HL-60 (cell line): ENCODE measurements around the gene DNAJC24.

Experiments
- DNase-seq, 2 experiments: peaks; one replicate each; pipeline ENCODE4 v3.0.0-alpha.2; 2010 to 2020; ENCODE audit warnings: low read depth in 1 of 2, low spot score in 1 of 2
- H3K27ac ChIP-seq: fragments of 250-450 bp; sonication (Bioruptor Pico); replicated peaks from 2 replicates; pipeline ENCODE4 v1.5.1; 2020; ENCODE audit warnings: mild to moderate bottlenecking, moderate library complexity
- H3K27me3 ChIP-seq: fragments of 250-450 bp; sonication (Bioruptor Pico); 2 replicates; pipeline ENCODE4 v1.5.1; 2021; ENCODE audit warnings: mild to moderate bottlenecking, moderate library complexity; ENCODE audit not compliant: insufficient read depth, poor library complexity, severe bottlenecking
- H3K4me3 ChIP-seq: replicated peaks from 2 replicates; pipeline ENCODE4 v1.5.1; 2011; ENCODE audit warnings: mild to moderate bottlenecking, control low read depth, low read length; ENCODE audit not compliant: insufficient read depth
- CTCF ChIP-seq: IDR thresholded peaks from one replicate; pipeline ENCODE4 v1.5.1; 2011; ENCODE audit warnings: low read length, control low read depth, inconsistent platforms; ENCODE audit not compliant: insufficient read depth
- GABPA ChIP-seq: IDR thresholded peaks from 2 replicates; pipeline ENCODE4 v1.6.1; 2012; ENCODE audit warnings: low read depth
- POLR2AphosphoS5 ChIP-seq: IDR thresholded peaks from 2 replicates; pipeline ENCODE4 v1.6.1; 2012; ENCODE audit warnings: low read depth
- REST ChIP-seq: IDR thresholded peaks from 2 replicates; pipeline ENCODE4 v1.6.1; 2012; ENCODE audit warnings: low read depth; ENCODE audit not compliant: insufficient replicate concordance
- SPI1 ChIP-seq: IDR thresholded peaks from 2 replicates; pipeline ENCODE4 v1.6.1; 2012; ENCODE audit warnings: low read depth, mild to moderate bottlenecking, borderline replicate concordance

The DNAJC24 gene

GRCh38 chr11:31375879-31376278 lies 6.2 kb downstream of the DNAJC24 start:
- TF ChIP-seq REST = no peak
- TF ChIP-seq CTCF = no peak
- Histone ChIP-seq H3K27ac (no peak overlapping the region), H3K27me3 (no peaks in the 10 kb centered on the region), H3K4me3 (no peak overlapping the region)
- DNase-seq = no peak

GRCh38 chr11:31383116-31383515 lies 13.5 kb downstream of the DNAJC24 start:
- TF ChIP-seq CTCF (no peak), SPI1 (no peak), GABPA (no peak), POLR2AphosphoS5 (no peak), REST (no peak)
- no peak for DNase-seq
- no peaks in the 10 kb centered on the region for H3K27me3 ChIP-seq
- H3K27ac ChIP-seq = no peak overlapping the region
- no peak overlapping the region for H3K4me3 ChIP-seq

GRCh38 chr11:31387379-31387778 lies 17.7 kb downstream of the DNAJC24 start:
- no peak for DNase-seq
- Histone ChIP-seq H3K4me3 (no peak overlapping the region), H3K27ac (no peak overlapping the region), H3K27me3 (no peaks in the 10 kb centered on the region)
- TF ChIP-seq SPI1 (no peak), POLR2AphosphoS5 (no peak), REST (no peak), GABPA (no peak), CTCF (no peak)
